Sigmoid colon (tissue), 7 donors: ENCODE data around the gene KCNQ2. TPM values are rescaled to one million over a fixed set of nuclear protein-coding genes. Genes with fewer than 3 reads are reported as not detected.
"Not testable (repeated sequence)": the region's sequence is repeated elsewhere in the genome, so short reads cannot be mapped to it uniquely, and the experiment has no call there.

Experiments used
- DNase-seq: peaks from one replicate; pipeline ENCODE4 v3.0.0-alpha.2; 2019
- H3K27ac ChIP-seq, 4 donors: fragments of 200-600 bp; sonication (generic); one replicate each; pipeline ENCODE4 v1.5.1; 2016 to 2019; ENCODE audit warnings: mild to moderate bottlenecking in 1 of 4
- H3K27me3 ChIP-seq, 3 donors: fragments of 200-600 bp; sonication (generic); one replicate each; pipeline ENCODE4 v1.5.1; 2019; ENCODE audit warnings: mild to moderate bottlenecking in 1 of 3
- H3K36me3 ChIP-seq, 4 donors: fragments of 200-600 bp; sonication (generic); one replicate each; pipeline ENCODE4 v1.5.1; 2016 to 2019
- H3K4me1 ChIP-seq, 4 donors: fragments of 200-600 bp; sonication (generic); one replicate each; pipeline ENCODE4 v1.5.1; 2017 to 2019
- H3K4me3 ChIP-seq, 4 donors: fragments of 200-600 bp; sonication (generic); one replicate each; pipeline ENCODE4 v1.5.1; 2017 to 2019; ENCODE audit warnings: mild to moderate bottlenecking in 2 of 4, moderate library complexity in 1 of 4
- H3K9me3 ChIP-seq, 4 donors: fragments of 200-600 bp in 3 of 4; sonication (generic) in 3 of 4; one replicate each; pipeline versions ENCODE4 v1.5.1 to v1.6.1; 2013 to 2019
- EP300 ChIP-seq, 4 donors: sonication (generic); formaldehyde crosslinking; IDR thresholded peaks; one replicate each; pipeline ENCODE4 v1.6.1; 2017; ENCODE audit warnings: antibody characterized with exemption in 4 of 4
- POLR2A ChIP-seq, 2 donors: fragments of 450-650 bp; IDR thresholded peaks; one replicate each; pipeline ENCODE4 v1.6.1; 2016; ENCODE audit warnings: antibody characterized with exemption in 2 of 2, mild to moderate bottlenecking in 2 of 2, moderate library complexity in 2 of 2
- POLR2AphosphoS5 ChIP-seq, 4 donors: sonication (generic); formaldehyde crosslinking; IDR thresholded peaks; one replicate each; pipeline ENCODE4 v1.6.1; 2017; ENCODE audit warnings: antibody characterized with exemption in 4 of 4
- WGBS, 2 donors: extraction: QIAGEN DNeasy Blood & Tissue Kit; methylation state at CpG; one replicate each; pipeline ENCODE4 v1.1.7; 2013; 5-methylcytosine and 5-hydroxymethylcytosine counted together
- intact Hi-C: fragments of 100-400 bp; cut with DNase I; formaldehyde crosslinking; loops from one replicate; pipeline ENCODE4 v1.15.1; 2023
- polyA plus RNA-seq, 3 donors: library from polyadenylated mRNA; stranded (reverse); fragments of 200-250 nt; gene quantifications; one replicate each; pipeline ENCODE4 v1.2.3, GENCODE V29; 2013
- total RNA-seq, 4 donors: library from RNA; depleted of rRNA; stranded (reverse); fragments of >200 nt; gene quantifications; one replicate each; pipeline ENCODE4 v1.1.0, GENCODE V29; 2016
- TF ChIP-seq, protein P1 (sequence below), 4 experiments: fragments of 450-650 bp in 3 of 4; fragments of 200-600 bp in 1 of 4; IDR thresholded peaks; one replicate each; pipeline ENCODE4 v1.5.1; 2016 to 2019; ENCODE audit warnings: antibody characterized with exemption in 4 of 4, mild to moderate bottlenecking in 3 of 4, moderate library complexity in 2 of 4
- donor health status: healthy with polysubstance abuse.
- donor health status: Bipolar disorder and iron deficiency.
- donor health status: healthy.

The KCNQ2 gene
- total and polyA plus RNA-seq, 7 donors, result 0.83 to 4.2 (median 1.2) TPM; not detected in 3

DNA sequence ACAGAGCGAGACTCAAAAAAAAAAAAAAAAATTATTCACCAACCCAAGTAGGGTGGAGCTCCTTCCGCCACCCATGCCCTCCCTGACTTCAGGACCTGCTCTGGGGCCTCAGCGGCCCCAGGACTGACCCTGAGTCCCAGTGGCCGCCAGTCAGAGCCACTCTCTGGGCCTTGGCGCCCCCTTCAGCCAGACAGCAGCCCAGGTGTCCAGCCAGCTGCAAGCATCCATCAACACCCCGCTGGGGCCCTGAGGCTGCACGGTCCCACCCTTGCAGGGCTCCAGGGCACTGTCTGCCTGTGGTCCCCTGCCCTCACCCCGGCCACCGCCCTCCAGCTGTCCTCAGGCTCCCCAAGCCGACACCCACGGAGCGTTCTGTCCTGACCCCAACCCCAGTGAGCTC lies 11.4 kb upstream of the KCNQ2 start:
- WGBS, 2 donors, result 53 to 65% methylated on average over 12 of the region's 12 CpGs
- Histone ChIP-seq H3K9me3 (peaks cover 0 to 6% (median 2%) of the 10 kb centered on the region in 4 donors), H3K27me3 (peaks cover 15 to 96% (median 52%) of the 10 kb centered on the region in 3 donors), H3K4me1 (peaks cover 0 to 5% (median 0%) of the 10 kb centered on the region in 4 donors), H3K27ac (no peak overlapping the region), H3K4me3 (no peak overlapping the region), H3K36me3 (no peaks in the 10 kb centered on the region)
- intact Hi-C loops, result no loop called here
- no peak for TF ChIP-seq POLR2AphosphoS5 (IDR thresholded peaks at IDR 0.05)
- no peak for TF ChIP-seq POLR2A (IDR thresholded peaks at IDR 0.05)
- TF ChIP-seq, protein P1, sequence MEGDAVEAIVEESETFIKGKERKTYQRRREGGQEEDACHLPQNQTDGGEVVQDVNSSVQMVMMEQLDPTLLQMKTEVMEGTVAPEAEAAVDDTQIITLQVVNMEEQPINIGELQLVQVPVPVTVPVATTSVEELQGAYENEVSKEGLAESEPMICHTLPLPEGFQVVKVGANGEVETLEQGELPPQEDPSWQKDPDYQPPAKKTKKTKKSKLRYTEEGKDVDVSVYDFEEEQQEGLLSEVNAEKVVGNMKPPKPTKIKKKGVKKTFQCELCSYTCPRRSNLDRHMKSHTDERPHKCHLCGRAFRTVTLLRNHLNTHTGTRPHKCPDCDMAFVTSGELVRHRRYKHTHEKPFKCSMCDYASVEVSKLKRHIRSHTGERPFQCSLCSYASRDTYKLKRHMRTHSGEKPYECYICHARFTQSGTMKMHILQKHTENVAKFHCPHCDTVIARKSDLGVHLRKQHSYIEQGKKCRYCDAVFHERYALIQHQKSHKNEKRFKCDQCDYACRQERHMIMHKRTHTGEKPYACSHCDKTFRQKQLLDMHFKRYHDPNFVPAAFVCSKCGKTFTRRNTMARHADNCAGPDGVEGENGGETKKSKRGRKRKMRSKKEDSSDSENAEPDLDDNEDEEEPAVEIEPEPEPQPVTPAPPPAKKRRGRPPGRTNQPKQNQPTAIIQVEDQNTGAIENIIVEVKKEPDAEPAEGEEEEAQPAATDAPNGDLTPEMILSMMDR (IDR thresholded peaks at IDR 0.05), result no peak
- no peak for TF ChIP-seq EP300 (IDR thresholded peaks at IDR 0.05)
- DNase-seq, result no peak

DNA sequence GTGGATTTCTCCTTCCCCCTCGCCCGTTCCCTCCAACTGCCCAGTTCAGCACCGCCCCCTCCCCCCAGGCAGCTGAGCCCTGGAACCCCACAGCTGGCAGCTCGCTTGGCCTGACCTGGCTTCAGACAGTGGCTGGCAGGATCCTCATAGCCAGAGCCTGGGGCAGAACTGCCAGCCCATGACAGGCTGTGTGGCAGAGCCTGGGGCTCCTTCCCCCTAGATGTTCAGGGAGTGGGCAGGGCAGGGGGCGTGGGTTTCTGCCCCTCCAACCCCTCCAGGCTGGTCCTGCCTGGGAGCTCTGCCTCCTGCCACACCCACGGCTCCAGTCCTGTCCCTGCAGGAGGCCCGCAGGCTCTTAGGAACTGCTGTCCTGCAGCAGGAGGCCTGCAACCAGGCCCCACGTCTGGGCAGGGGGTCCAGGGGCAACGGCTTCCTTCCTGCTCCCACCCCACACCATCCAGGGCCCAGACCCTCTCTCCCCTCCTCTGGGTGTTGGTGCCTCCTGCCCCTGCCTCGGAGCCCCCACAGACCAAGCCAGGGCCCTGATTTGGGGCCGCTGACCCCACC lies 9.6 kb upstream of the KCNQ2 start:
- Histone ChIP-seq H3K4me1 (no peaks in the 10 kb centered on the region), H3K9me3 (peaks cover 0 to 6% (median 2%) of the 10 kb centered on the region in 4 donors), H3K4me3 (no peak overlapping the region), H3K27me3 (peaks cover 10 to 98% (median 46%) of the 10 kb centered on the region in 3 donors), H3K36me3 (no peaks in the 10 kb centered on the region), H3K27ac (no peak overlapping the region)
- TF ChIP-seq, protein P1 (IDR thresholded peaks at IDR 0.05), result no peak
- TF ChIP-seq EP300 (IDR thresholded peaks at IDR 0.05) (no peak), POLR2A (IDR thresholded peaks at IDR 0.05) (no peak), POLR2AphosphoS5 (IDR thresholded peaks at IDR 0.05) (no peak)
- no peak for DNase-seq
- intact Hi-C loops, result no loop called here
- 30 to 57% methylated on average over 11 of the region's 11 CpGs for WGBS, 2 donors

DNA sequence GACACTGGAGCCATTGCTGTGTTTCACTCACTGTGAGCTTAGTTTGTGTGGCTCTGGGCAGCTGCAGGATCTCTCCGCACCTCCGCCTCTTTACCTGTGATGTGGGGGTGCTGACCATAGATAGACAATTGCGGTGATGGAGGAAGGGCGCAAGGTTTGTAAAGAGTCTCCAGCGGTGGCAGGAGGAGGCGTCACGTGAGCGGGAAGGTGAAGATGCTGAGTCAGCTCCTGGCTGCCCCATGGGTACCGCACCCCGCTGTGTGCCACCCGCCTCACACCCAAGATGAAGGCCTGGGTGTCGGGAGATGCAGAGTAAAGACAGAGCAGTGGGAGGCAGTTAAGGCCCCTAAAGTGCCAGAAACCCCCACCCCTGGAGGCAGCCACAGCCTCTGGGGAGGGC lies 9.0 kb upstream of the KCNQ2 start:
- no peak for DNase-seq
- TF ChIP-seq POLR2A (IDR thresholded peaks at IDR 0.05) (no peak), EP300 (IDR thresholded peaks at IDR 0.05) (no peak), POLR2AphosphoS5 (IDR thresholded peaks at IDR 0.05) (no peak)
- TF ChIP-seq, protein P1 (IDR thresholded peaks at IDR 0.05), result no peak
- Histone ChIP-seq H3K27me3 (peaks cover 10 to 99% (median 52%) of the 10 kb centered on the region in 3 donors), H3K9me3 (peaks cover 0 to 5% (median 1%) of the 10 kb centered on the region in 4 donors), H3K4me3 (no peak overlapping the region), H3K4me1 (no peaks in the 10 kb centered on the region), H3K27ac (no peak overlapping the region), H3K36me3 (no peaks in the 10 kb centered on the region)
- intact Hi-C loops, result no loop called here
- WGBS, 2 donors, result 41 to 70% methylated on average over 12 of the region's 12 CpGs

DNA sequence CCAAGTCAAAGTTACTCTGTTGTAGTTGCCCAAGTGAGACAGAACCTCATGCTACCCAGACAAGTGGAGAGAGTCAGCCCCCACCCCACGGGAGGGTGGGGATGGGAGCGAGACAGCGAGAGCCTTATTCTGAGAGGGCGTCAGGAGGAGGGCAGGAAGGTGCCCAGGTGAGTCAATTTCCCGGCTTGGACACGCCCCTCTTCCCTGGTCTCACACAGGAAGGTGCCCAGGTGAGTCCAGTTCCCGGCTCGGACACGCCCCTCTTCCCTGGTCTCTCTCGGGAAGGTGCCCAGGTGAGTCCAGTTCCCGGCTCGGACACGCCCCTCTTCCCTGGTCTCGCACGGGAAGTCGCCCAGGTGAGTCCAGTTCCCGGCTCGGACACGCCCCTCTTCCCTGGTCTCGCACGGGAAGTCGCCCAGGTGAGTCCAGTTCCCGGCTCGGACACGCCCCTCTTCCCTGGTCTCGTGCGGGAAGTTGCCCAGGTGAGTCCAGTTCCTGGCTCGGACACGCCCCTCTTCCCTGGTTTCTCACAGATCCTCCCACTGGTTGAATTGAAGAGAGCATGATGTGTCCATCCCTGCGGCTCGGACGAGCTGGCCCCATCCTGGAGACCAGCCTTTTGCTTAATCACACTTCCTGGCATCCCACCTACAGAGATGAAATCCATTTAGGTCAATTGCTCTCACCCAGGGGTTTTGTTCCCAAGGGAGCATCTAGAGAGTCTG lies 7.4 kb upstream of the KCNQ2 start:
- intact Hi-C loops, DNase-seq, H3K4me1 ChIP-seq, H3K4me3 ChIP-seq, H3K9me3 ChIP-seq, H3K36me3 ChIP-seq, H3K27ac ChIP-seq: not testable (repeated sequence)
- peaks cover 10 to 99% (median 51%) of the 10 kb centered on the region in 3 donors for H3K27me3 ChIP-seq
- WGBS, 2 donors, result 15 to 54% methylated on average over 32 of the region's 32 CpGs

DNA sequence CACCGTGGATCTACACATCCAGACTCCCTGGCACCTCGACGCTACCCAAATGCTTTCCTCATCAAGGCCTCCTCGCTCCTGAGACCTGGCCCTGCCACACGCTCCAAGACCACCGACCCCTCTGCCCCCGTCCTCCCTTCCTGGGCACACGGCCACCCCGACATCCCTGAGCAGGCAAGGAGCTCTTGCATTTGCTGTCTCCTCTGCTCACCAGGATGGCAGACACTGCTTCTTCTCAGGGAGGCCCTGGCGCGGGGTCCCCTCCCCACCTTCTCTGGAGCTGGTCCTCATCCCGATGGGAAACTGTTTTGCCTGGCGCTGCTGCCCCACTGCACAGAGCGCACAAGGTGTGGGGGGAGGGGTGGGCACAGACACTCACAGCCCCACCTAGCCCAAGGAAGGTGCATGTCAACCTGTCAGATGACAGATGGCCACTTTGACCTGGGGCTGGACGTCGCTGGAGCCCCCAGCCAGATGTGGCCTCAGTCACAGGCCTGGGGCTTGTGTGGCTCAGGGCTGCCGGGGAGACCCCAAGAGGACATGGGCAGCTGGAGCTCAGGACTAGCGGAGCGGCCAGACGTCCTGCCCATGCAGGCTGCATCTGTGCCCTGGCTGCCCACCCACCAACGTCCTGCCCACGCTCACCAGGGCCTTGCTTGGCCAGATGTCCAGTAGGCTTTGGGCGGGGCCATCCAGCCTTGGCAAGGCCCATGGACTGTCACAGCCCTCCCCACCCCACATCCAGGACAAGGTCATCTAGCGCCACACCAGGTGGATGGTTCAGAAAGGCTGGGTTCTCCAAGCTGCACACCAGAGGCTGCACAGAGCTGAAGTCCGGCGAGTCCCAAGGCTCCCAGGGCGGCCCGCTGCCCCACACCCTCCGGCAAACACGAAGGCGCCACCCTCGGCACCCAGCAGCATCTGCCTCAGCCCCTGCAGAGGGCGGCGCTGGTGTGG lies 6.2 kb upstream of the KCNQ2 start:
- H3K4me3 ChIP-seq, result no peak overlapping the region
- H3K36me3 ChIP-seq, result no peaks in the 10 kb centered on the region
- intact Hi-C loops, result no loop called here
- no peaks in the 10 kb centered on the region for H3K9me3 ChIP-seq
- TF ChIP-seq POLR2AphosphoS5 (IDR thresholded peaks at IDR 0.05) (no peak), POLR2A (IDR thresholded peaks at IDR 0.05) (no peak), EP300 (IDR thresholded peaks at IDR 0.05) (no peak)
- TF ChIP-seq, protein P1 (IDR thresholded peaks at IDR 0.05), result no peak
- WGBS, 2 donors, result 85 to 86% methylated on average over 34 of the region's 34 CpGs
- H3K27ac ChIP-seq, result no peak overlapping the region
- no peak for DNase-seq
- H3K27me3 ChIP-seq, result peaks cover 14 to 99% (median 63%) of the 10 kb centered on the region in 3 donors
- no peaks in the 10 kb centered on the region for H3K4me1 ChIP-seq
